Embryonic facial prominence (tissue), 1 donor: Measurements from ENCODE around the gene THAP12.
A peak's percentile ranks its signal among the peaks of the same experiment; 100 is the strongest.

ENCODE experiments used
- DNase-seq: peaks from one replicate; pipeline ENCODE4 v3.0.0-alpha.2; 2016; ENCODE audit errors: extremely low spot score

THAP12 gene

DNA sequence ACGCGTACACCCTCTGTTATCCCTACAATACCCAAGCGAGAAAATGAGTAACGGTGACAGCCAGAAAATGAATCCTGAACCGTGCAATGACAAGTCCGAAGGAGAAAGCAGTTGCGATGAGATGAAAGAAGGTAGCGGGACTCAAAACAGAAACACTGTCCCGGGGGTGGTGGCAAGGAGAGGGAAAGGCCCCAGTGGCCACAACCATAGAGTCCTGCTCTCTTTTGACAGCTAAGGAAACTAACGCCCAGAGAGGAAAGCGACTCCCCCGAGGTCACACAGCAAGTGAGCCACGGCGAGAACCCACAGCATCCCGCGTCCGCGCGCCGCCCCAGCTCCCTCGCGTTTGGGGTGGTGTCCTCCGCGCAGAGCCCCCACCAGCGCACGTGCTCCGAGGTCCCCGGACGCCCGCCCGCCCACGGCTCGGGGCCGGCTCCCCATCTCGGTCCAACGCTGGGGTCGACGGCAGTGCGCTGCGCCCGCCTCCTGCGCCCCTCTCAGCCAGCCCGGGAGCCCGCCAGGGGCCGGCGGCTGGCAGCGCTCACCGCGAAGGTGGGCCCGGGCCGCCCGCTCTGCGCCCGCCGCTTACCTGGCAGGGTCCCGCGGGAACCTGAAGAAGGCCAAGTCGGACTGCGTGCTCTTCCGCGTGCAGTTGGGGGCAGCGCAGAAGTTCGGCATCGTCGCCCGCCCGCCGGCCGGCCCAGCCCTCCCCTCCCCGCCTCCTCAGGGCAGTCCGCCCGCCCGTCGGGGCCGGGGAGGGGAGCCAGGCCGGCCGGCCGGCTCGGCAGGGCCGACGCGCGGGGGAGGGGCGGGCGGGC, 564 bp downstream of the THAP12 start:
- DNase-seq: no peak

GRCh38 chr11:76379807-76380158, 1.1 kb downstream of the THAP12 start:
- no peak for DNase-seq

- DNase-seq: no peak
Observed at GRCh38 chr11:76376746-76377558, 4.0 kb downstream of the THAP12 start.

DNA sequence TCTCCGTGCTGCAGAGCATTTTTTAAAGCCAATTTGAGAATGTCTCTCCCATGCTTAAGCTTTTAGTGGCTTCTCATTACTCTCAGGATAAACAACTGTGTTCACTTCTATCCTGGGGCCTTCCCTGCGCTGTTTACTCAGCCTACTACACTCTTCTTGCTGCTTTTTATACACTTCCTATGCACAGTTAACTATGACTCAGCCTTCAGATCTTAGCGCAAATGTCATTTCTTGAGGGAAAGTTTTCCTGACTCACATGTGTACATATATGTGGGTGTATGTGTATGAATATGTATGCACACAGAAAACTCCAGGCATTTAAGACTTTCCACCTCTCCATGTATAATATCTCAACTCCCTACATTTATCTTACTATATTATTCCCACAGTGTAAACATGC, 9.8 kb downstream of the THAP12 start:
- no peak for DNase-seq

DNA sequence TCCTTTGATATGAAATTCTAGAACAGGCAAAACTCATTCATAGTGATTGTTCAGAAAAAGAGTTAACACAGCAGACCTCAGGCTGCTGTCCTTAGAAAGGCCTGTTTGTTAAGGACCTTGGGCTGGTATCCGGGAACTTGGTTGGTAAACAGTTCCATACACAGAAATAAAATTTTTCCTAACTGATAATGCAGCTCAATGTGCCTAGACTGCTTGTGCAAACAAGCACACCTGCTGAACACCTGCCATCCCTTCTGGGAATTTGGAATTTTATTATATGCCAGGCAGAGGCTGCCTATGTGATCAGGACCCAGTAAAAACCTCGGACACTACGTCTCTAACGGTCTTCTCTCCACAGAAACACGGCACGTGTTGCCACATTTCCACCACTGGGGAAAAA, 11.5 kb downstream of the THAP12 start:
- no peak for DNase-seq

GRCh38 chr11:76368490-76368889, 12.4 kb downstream of the THAP12 start:
- no peak for DNase-seq

DNA sequence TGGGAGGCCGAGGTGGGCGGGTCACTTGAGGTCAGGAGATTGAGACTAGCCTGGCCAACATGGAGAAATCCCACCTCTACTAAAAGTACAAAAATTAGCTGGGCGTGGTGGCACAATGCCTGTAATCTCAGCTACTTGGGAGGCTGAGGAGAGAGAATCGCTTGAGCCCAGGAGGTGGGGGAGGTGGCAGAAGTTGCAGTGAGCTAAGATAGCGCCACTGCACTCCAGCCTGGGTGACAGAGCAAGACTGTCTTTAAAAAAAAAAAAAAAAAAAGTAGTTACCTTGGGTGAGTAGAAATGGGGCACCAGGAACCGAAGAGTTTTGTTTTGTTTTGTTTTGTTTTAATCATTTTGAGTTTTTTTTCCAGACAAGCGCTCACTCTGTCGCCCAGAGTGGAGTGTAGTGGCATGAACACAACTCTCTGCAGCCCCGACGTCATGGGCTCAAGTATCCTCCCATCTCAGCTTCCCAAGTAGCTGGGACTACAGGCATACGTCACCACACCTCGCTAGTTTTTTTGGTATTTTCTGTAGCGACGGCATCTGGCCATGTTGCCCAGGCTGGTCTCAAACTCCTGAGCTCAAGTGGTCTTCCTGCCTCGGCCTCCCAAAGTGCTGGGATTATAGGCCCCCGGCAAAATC, 15.8 kb downstream of the THAP12 start:
- no peak for DNase-seq

- DNase-seq: no peak
Observed at GRCh38 chr11:76362716-76363115, 18.2 kb downstream of the THAP12 start.

GRCh38 chr11:76361776-76362175, 19.2 kb downstream of the THAP12 start:
- DNase-seq: no peak

DNA sequence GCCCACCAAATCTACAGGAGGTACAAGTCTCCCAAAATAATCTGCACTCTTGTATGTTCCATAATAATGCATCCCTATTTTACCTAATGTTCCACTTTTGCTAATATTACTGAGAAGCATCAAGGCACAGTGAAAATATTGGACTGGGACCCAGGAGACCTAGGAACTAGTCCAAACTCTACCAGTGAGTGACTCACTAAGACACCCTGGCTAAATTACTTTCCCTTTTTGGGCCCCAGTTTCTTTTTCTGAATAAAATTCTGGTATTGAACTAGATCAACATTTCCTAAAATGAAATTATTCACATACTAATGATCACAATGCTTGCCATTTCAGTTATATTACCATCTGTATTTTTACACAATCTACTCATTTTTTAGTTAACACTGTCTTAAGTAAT, 19.6 kb downstream of the THAP12 start:
- DNase-seq: no peak

- DNase-seq: no peak
Observed at GRCh38 chr11:76355172-76355571, 25.8 kb downstream of the THAP12 start.

DNA sequence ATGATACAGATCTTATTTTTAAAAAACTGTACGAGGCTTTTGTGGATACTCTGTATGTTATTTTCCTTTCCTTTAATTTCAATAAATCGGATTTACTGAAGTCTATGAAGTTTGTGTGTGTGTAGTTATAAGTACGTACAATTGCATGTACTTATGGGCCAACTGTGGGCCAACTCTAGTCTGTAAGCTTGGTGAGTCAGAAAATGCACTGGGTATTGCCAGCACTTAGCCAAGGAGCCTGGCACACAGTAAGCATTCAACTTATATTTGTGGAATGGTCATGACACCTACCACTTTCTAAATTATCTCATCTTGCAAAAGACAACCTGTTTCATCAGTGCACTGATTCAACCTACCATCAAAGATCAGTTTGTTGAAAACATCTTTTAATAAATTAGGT, 32.6 kb downstream of the THAP12 start:
- DNase-seq: no peak

- peak; percentile 36 for DNase-seq
Observed at GRCh38 chr11:76347466-76347865, 33.5 kb downstream of the THAP12 start.

DNA sequence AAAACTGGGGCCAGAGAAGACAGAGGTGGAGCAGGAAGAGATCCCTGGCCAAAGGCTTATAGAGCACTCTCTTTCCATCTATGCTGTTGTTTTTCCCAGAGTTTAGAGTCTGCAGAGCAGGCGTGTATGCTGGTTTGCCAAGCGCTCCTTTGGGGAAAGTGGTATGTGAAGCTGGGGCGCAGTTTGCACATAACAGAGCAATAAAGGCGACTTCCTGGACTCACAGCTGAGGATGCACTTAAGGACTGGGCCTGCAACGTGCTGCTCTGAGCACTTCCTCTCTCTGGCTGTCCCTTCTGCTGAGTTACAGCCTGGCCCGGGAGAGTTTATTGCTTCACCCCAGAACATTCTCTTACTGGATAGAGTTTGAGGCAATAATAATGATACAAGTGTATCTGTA, 41.7 kb downstream of the THAP12 start:
- DNase-seq: no peak

DNA sequence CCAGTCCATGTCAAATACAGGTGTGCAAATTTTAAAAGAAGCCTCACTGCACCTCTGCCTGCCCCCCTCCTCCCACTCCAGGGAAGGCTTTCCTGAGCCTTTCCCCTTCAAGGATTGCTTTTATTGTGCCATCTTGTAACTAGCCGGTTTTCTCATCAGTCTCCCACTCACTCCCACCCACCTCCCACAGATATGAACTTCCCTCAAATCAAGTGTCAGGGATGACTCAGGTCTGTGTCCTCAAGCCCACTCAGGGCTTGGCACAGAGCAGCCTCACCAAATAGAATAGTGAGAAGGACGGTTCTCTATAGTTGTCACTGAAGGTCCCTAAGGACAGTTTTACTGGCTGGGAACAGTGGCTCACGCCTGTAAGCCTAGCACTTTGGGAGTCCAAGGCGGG, 43.0 kb downstream of the THAP12 start:
- DNase-seq: no peak

DNA sequence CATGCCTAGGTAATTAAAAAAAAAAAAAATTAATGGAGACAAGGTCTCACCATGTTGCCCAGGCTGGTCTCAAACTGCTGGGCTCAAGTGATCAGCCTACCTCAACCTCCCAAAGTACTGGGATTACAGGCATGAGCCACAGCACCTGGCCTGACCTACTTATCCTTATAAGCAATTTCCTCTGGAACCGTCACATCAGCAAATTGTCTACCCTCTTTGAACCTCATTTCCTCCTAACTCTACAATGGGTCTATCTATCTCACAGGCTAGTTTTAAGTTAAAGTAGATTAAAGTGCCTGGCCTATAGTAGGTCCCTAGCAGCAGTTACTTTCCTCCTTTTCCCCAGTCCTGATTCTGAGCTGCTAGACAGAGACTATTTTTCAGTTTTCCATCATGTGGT, 43.5 kb downstream of the THAP12 start:
- DNase-seq: no peak

DNA sequence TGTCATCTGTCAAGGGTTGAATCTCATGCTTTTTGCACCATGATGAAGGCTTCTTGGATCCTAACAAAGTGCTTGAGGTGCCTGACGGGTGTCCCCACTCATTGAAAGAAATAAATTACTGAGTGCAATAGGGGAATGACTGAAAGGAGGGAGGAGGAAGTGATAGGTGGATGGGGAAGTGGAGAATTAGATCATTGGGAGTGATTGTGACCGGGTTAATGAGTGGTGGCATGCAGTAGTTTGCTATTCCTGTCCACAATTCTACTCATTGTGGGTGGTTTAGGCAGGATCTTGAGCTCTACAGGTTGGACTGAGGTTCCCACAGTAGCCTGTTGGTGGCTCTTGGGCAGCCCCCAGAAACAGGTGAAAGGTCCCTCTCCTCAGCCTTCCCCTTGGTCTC, 44.3 kb downstream of the THAP12 start:
- DNase-seq: no peak

GRCh38 chr11:76335842-76336241, 45.1 kb downstream of the THAP12 start:
- DNase-seq: no peak

DNA sequence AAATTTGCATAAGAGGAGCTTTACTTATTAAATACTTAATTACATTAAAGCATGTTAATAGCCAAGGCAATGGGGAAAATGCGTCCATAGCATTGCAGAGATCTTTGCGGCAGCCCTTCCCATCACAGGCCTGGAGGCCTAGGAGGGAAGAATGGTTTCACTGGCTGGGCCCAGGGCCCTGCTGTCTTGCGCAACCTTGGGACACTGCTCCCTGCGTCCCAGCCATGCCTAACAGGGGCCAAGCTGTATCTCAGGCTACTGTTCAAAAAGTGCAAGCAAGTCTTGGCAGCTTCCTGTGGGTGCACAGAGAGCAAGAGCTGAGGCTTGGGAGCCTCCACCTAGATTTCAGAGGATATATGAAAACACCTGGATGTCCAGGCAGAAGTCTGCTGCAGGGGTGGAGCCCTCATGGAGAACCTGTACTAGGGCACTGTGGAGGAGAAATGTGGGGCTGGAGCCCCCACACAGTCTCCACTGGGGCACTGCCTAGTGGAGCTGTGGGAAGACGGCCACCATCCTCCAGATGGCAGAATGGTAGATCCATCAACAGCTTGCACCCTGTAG, 46.0 kb downstream of the THAP12 start:
- no peak for DNase-seq

DNA sequence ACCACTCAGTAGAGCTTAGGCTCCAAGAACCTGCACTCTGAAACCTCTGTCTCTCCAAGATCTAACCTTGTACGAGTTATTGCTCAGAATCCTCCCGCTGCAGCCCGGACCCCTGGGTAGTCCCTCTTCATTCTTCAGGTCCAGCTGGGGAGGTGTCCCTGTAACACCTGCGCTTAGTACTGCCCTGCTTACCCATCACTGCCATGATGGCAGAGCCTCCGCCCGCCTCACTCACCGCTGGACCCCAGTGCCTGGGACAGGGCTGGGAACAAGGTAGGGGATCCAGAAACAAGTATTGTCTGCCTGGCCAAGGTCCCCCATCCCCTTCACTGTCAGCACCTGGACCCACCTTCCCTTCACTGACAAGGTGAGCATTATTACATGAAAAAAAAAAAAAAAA, 50.3 kb downstream of the THAP12 start:
- no peak for DNase-seq

- DNase-seq: no peak
Observed at GRCh38 chr11:76329983-76330382, 50.9 kb downstream of the THAP12 start.

GRCh38 chr11:76329084-76329648, 51.8 kb downstream of the THAP12 start:
- no peak for DNase-seq
